K562 (cell line): ENCODE results near the gene RGS3. TPM values are rescaled to one million over a fixed set of nuclear protein-coding genes. Genes with fewer than 3 reads are reported as not detected.

ENCODE experiments used
- ATAC-seq: fragments of 200-7000 bp; cut with Tn5 transposase; 3 replicates; pipeline ENCODE4 v1.9.1; 2020; ENCODE audit warnings: moderate library complexity
- BruUV-seq: library from RNA; stranded (reverse); fragments of 400-500 nt; replicated peaks from 2 replicates; lab custom pipeline; 2021; lab: Mats Ljungman, UMichigan
- CTCF ChIA-PET: fragments of 300-600 bp; formaldehyde crosslinking; extraction: SDS; loops from one replicate; lab custom pipeline; 2021; ENCODE audit warnings: low intra/inter-chr PET ratio; lab: Yijun Ruan, JAX
- POLR2A ChIA-PET: fragments of 300-600, 350-650 bp; sonication (Branson Sonifier 250); formaldehyde crosslinking; extraction: SDS; loops from one replicate; lab custom pipeline; 2021; ENCODE audit warnings: antibody characterized with exemption, inconsistent platforms; lab: Yijun Ruan, JAX
- DNase-seq, 4 experiments: peaks; one replicate each; pipeline versions ENCODE4 v3.0.0 to v3.0.0-alpha.2; 2011 to 2018; ENCODE audit warnings: low spot score in 3 of 4, mixed read lengths in 3 of 4; ENCODE audit errors: extremely low read depth in 1 of 4
- FAIRE-seq: peaks from 2 replicates; lab custom pipeline; 2011; peaks lifted over from hg19 to GRCh38; lab: Jason Lieb, UNC
- H2AFZ ChIP-seq: 2 replicates; pipeline ENCODE4 v1.6.0; 2011; ENCODE audit warnings: low read depth, low read length, control low read depth, inconsistent platforms
- H3K27ac ChIP-seq: fragments of 200-600 bp; 3 replicates; pipeline ENCODE4 v1.8.0; 2011; ENCODE audit warnings: low read depth, mild to moderate bottlenecking, control low read depth, inconsistent platforms, low read length, moderate library complexity, mixed read lengths; ENCODE audit errors: extremely low read depth
- H3K27me3 ChIP-seq, 2 experiments: fragments of 300-600 bp in 1 of 2; 2 replicates in 1 of 2; 3 replicates in 1 of 2; pipeline versions ENCODE4 v1.6.0 to v1.8.0; 2011; ENCODE audit warnings: inconsistent platforms in 2 of 2, low read length in 2 of 2, mild to moderate bottlenecking in 1 of 2, mixed read lengths in 1 of 2, moderate library complexity in 1 of 2; ENCODE audit not compliant: control insufficient read depth in 2 of 2, insufficient read depth in 2 of 2
- H3K36me3 ChIP-seq: fragments of 300-600 bp; 3 replicates; pipeline ENCODE4 v1.8.0; 2011; ENCODE audit warnings: mild to moderate bottlenecking, low read length, inconsistent platforms; ENCODE audit not compliant: control insufficient read depth, insufficient read depth
- H3K4me1 ChIP-seq, 2 experiments: fragments of 200-600 bp in 1 of 2; replicated peaks in 1 of 2; 2 replicates in 1 of 2; 3 replicates in 1 of 2; pipeline versions ENCODE4 v1.5.1 to v1.8.0; 2011; ENCODE audit warnings: inconsistent platforms in 2 of 2, low read length in 2 of 2, mild to moderate bottlenecking in 1 of 2, mixed read lengths in 1 of 2, moderate library complexity in 1 of 2; ENCODE audit not compliant: control insufficient read depth in 2 of 2, insufficient read depth in 2 of 2
- H3K4me2 ChIP-seq: 2 replicates; pipeline ENCODE4 v1.6.1; 2011; ENCODE audit warnings: low read length, control low read depth, inconsistent platforms, mixed read lengths; ENCODE audit not compliant: insufficient read depth
- H3K4me3 ChIP-seq: fragments of 200-600 bp; sonication (generic), shearing (Covaris generic); 2 replicates; pipeline ENCODE4 v1.5.1; 2016; ENCODE audit warnings: control low read depth, inconsistent platforms
- H3K79me2 ChIP-seq: fragments of 200-600 bp; 3 replicates; pipeline ENCODE4 v1.8.0; 2011; ENCODE audit warnings: low read length, inconsistent platforms; ENCODE audit not compliant: control insufficient read depth, insufficient read depth
- H3K9ac ChIP-seq, 2 experiments: 2 replicates each; pipeline versions ENCODE4 v1.6.0 to v1.6.1; 2011; ENCODE audit warnings: low read depth in 2 of 2, low read length in 2 of 2, control low read depth in 1 of 2, inconsistent platforms in 1 of 2, mild to moderate bottlenecking in 1 of 2, mixed read lengths in 1 of 2; ENCODE audit not compliant: insufficient read depth in 1 of 2
- H3K9me1 ChIP-seq: one replicate; pipeline ENCODE4 v1.6.0; 2011; ENCODE audit warnings: inconsistent platforms, mild to moderate bottlenecking, low read length, moderate library complexity; ENCODE audit not compliant: control insufficient read depth, insufficient read depth
- H3K9me3 ChIP-seq: replicated peaks from 2 replicates; pipeline ENCODE4 v1.5.1; 2011; ENCODE audit warnings: low read depth, low read length, inconsistent platforms; ENCODE audit not compliant: control insufficient read depth, insufficient read depth
- H4K20me1 ChIP-seq: replicated peaks from 2 replicates; pipeline ENCODE4 v1.6.1; 2011; ENCODE audit warnings: low read length, inconsistent platforms, mixed read lengths; ENCODE audit not compliant: control insufficient read depth, insufficient read depth
- FOXJ2 ChIP-seq: fragments of 200-800 bp; sonication (Bioruptor generic); IDR thresholded peaks from 2 replicates; pipeline ENCODE4 v1.6.1; 2016; ENCODE audit warnings: missing genetic modification characterization, missing compliant biosample characterization
- HNRNPLL ChIP-seq: fragments of 200-400 bp; formaldehyde crosslinking; IDR thresholded peaks from 2 replicates; pipeline ENCODE4 v1.6.1; 2017; ENCODE audit warnings: low read length, low read depth, mild to moderate bottlenecking; ENCODE audit not compliant: poor library complexity, severe bottlenecking
- WGBS: fragments of 100-300 bp; shearing (Covaris generic); methylation state at CpG from one replicate; pipeline ENCODE4 v1.1.6; 2016; ENCODE audit warnings: low coverage, mixed read lengths; ENCODE audit not compliant: insufficient coverage; ENCODE audit errors: missing lambda C conversion rate; 5-methylcytosine and 5-hydroxymethylcytosine counted together
- in situ Hi-C: fragments of 300-500 bp; cut with MboI; formaldehyde crosslinking; loops from 4 replicates; pipeline ENCODE4 v1.15.0; 2018; ENCODE audit warnings: inconsistent platforms, mixed read lengths
- intact Hi-C: fragments of 100-400 bp; cut with micrococcal nuclease; formaldehyde crosslinking; loops from 2 replicates; pipeline ENCODE4 v1.14.2; 2022
- polyA plus RNA-seq, 8 experiments: library from polyadenylated mRNA; depleted of rRNA in 4 of 8; stranded (reverse) in 5 of 8; unstranded in 3 of 8; fragments of >200 nt; fragmentation: Nextera tagmentation in 2 of 8; fragmentation: Illumina TruSeq in 1 of 8; extraction: Ambion mirVana in 2 of 8; extraction: Trizol in 1 of 8; gene quantifications; 2 replicates each; pipeline versions ENCODE4 v1.2.1 to v1.2.3, GENCODE V29; 2011 to 2014; ENCODE audit warnings: inconsistent platforms in 1 of 8, missing spikeins in 1 of 8
- total RNA-seq, 7 experiments: library from RNA; depleted of rRNA in 6 of 7; stranded (reverse); fragments of >200 nt in 6 of 7; fragmentation: Illumina TruSeq in 2 of 7; extraction: Trizol in 2 of 7; gene quantifications; 2 replicates each; pipeline versions ENCODE4 v1.2.1 to v1.2.3, GENCODE V29; 2011 to 2021; ENCODE audit warnings: low replicate concordance in 1 of 7

RGS3 gene
- total and polyA plus RNA-seq, 9 of the 15 experiments (the other 6 are each of a cell fraction or from before 2014, with no cell fraction given): 0.08 to 2.9 (median 0.95) TPM

GRCh38 chr9:113590389-113590788 is 126.9 kb downstream of the RGS3 start:
- Histone ChIP-seq H3K9ac (no peak overlapping the region), H3K27ac (no peak overlapping the region), H3K4me1 (peaks cover 0 to 9% of the 10 kb centered on the region in 2 experiments; a peak in 3 of 5 replicates)
- 4% methylated on average over 2 of the region's 2 CpGs for WGBS
- FAIRE-seq: no peak
- no peak for ATAC-seq
- TF ChIP-seq FOXJ2 (tag) (no peak), HNRNPLL (peak; percentile 32)
- TF ChIP-seq, all 486 proteins: peak for 1
- BruUV-seq: no TSS peak
- in situ Hi-C loops (loop anchor here (5.0 kb wide), 1 partner anchor 318 kb away; no protein-coding TSS in a partner anchor), intact Hi-C loops (loop anchor here (2.0 kb wide), 2 partner anchors 144 to 282 kb away; no protein-coding TSS in a partner anchor)
- DNase-seq: no peak
- no peak overlapping the region for H2AFZ ChIP-seq
- no peak overlapping the region for H3K4me2 ChIP-seq
- no peaks in the 10 kb centered on the region for H3K36me3 ChIP-seq
- H3K9me1 ChIP-seq: no peaks in the 10 kb centered on the region
- H3K79me2 ChIP-seq: no peaks in the 10 kb centered on the region
- ChIA-PET CTCF (interaction anchor here (5.8 to 6.1 kb wide), 2 partner anchors 66 to 144 kb away, joined by 43 to 91 read pairs; no protein-coding TSS in a partner anchor), POLR2A (interaction anchor here (1.0 kb wide), 1 partner anchor 12 kb away, joined by 5 read pairs; no protein-coding TSS in a partner anchor)
- no peaks in the 10 kb centered on the region for H4K20me1 ChIP-seq
- peaks cover 0 to 4% of the 10 kb centered on the region in 2 experiments; a peak in 2 of 5 replicates for H3K27me3 ChIP-seq
- H3K4me3 ChIP-seq: no peak overlapping the region
- no peaks in the 10 kb centered on the region for H3K9me3 ChIP-seq
